Activated gamma-delta T cell treated with Interleukin-2 at 50 U/mL for 16 hours (primary cell): Measurements from ENCODE around the gene PHF14.

Experiments
- DNase-seq: peaks from one replicate; pipeline ENCODE4 v3.0.0-alpha.2; 2020

Gene PHF14

DNA sequence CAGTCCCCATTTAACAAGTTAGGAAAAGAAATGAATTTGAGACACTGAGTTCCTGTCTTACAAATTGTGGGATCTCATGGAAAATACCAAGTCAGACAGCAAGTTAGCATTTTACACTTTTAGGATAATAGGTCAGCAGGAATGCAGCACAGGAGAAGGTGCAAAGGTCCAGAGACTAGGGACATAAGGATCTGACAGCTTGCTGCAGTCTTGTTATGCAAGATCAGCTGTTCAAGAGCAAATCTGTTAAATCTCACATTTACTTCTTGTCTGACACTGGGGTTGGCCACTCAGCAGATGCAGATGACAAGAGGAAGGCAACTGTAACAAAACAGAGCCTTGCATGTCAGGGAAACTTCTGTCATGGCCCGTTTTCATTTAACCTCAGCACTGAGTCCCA is 239.6 kb downstream of the PHF14 start:
- no peak for DNase-seq

DNA sequence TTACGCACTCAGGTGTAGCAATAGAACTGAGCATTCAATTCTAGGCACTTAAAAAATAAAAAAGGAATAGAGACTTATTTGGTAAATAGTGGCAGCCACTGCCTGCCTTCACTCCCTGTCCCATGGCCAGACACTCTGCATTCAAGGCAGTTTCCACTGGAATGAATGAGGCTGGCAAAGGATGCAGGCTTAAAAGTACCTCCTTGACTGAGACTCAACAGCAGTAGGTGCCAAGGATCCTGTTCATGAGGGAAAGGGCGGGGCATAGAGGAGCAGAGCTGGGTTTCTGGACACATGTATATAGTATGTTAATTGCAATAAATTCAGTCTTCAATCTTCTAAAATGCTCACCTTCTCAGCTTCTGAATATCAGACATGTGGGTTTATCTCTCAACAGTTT is 242.6 kb downstream of the PHF14 start:
- no peak for DNase-seq

GRCh38 chr7:11217848-11218565 is 244.3 kb downstream of the PHF14 start:
- no peak for DNase-seq
